Skeletal muscle satellite cell (primary cell): Measurements from ENCODE around the gene GSG1.

ENCODE experiments used
- H3K27me3 ChIP-seq: 2 replicates; pipeline ENCODE4 v1.7.0; 2013; ENCODE audit warnings: low read length; ENCODE audit not compliant: control insufficient read depth, insufficient read depth
- H3K36me3 ChIP-seq: 2 replicates; pipeline ENCODE4 v1.7.0; 2013; ENCODE audit warnings: mild to moderate bottlenecking, control low read depth, low read length; ENCODE audit not compliant: insufficient read depth
- H3K4me1 ChIP-seq: 2 replicates; pipeline ENCODE4 v1.7.0; 2013; ENCODE audit warnings: low read length; ENCODE audit not compliant: control insufficient read depth, insufficient read depth
- H3K4me2 ChIP-seq: 2 replicates; pipeline ENCODE4 v1.7.0; 2013; ENCODE audit warnings: mild to moderate bottlenecking, low read length
- H3K4me3 ChIP-seq: 2 replicates; pipeline ENCODE4 v1.7.0; 2013; ENCODE audit warnings: low read length
- H3K9ac ChIP-seq: 2 replicates; pipeline ENCODE4 v1.7.0; 2013; ENCODE audit warnings: mild to moderate bottlenecking, low read depth, low read length, moderate library complexity
- H3K9me3 ChIP-seq: replicated peaks from 2 replicates; pipeline ENCODE4 v1.7.0; 2013; ENCODE audit warnings: mild to moderate bottlenecking, control low read depth, low read length

The GSG1 gene

GRCh38 chr12:13117029-13117428 is 13.6 kb upstream of the GSG1 start:
- no peaks in the 10 kb centered on the region for H3K36me3 ChIP-seq
- H3K4me3 ChIP-seq: no peak overlapping the region
- no peak overlapping the region for H3K9ac ChIP-seq
- no peak overlapping the region for H3K4me2 ChIP-seq
- H3K9me3 ChIP-seq: no peaks in the 10 kb centered on the region
- peaks cover 52% of the 10 kb centered on the region for H3K4me1 ChIP-seq
- H3K27me3 ChIP-seq: no peaks in the 10 kb centered on the region

- Histone ChIP-seq H3K36me3 (no peaks in the 10 kb centered on the region), H3K4me1 (peaks cover 52% of the 10 kb centered on the region), H3K27me3 (no peaks in the 10 kb centered on the region), H3K4me3 (no peak overlapping the region), H3K4me2 (no peak overlapping the region), H3K9ac (no peak overlapping the region), H3K9me3 (no peaks in the 10 kb centered on the region)
These were observed 12.8 kb upstream of the GSG1 start for GRCh38 chr12:13116259-13116658.

GRCh38 chr12:13114251-13115052 is 11.0 kb upstream of the GSG1 start:
- Histone ChIP-seq H3K4me3 (peak overlapping the region; percentile 23), H3K4me1 (peaks cover 38% of the 10 kb centered on the region), H3K9me3 (no peaks in the 10 kb centered on the region), H3K4me2 (peak overlapping the region; percentile 65), H3K36me3 (no peaks in the 10 kb centered on the region), H3K27me3 (no peaks in the 10 kb centered on the region), H3K9ac (peak overlapping the region; percentile 39)

GRCh38 chr12:13112968-13113367 is 9.5 kb upstream of the GSG1 start:
- no peaks in the 10 kb centered on the region for H3K9me3 ChIP-seq
- no peak overlapping the region for H3K4me2 ChIP-seq
- no peaks in the 10 kb centered on the region for H3K27me3 ChIP-seq

GRCh38 chr12:13106666-13107065 is 3.2 kb upstream of the GSG1 start:
- H3K4me2 ChIP-seq: no peak overlapping the region
- no peak overlapping the region for H3K4me3 ChIP-seq
- H3K27me3 ChIP-seq: no peaks in the 10 kb centered on the region
- no peak overlapping the region for H3K9ac ChIP-seq
- no peaks in the 10 kb centered on the region for H3K9me3 ChIP-seq
- no peaks in the 10 kb centered on the region for H3K36me3 ChIP-seq
- peaks cover 22% of the 10 kb centered on the region for H3K4me1 ChIP-seq

More at GRCh38 chr12:13112968-13113367, 9.5 kb upstream of the GSG1 start:
- Histone ChIP-seq H3K4me1 (peaks cover 24% of the 10 kb centered on the region), H3K9ac (no peak overlapping the region), H3K4me3 (no peak overlapping the region), H3K36me3 (no peaks in the 10 kb centered on the region)

- Histone ChIP-seq H3K9ac (no peak overlapping the region), H3K9me3 (no peaks in the 10 kb centered on the region), H3K4me3 (no peak overlapping the region), H3K36me3 (no peaks in the 10 kb centered on the region), H3K4me2 (no peak overlapping the region), H3K27me3 (no peaks in the 10 kb centered on the region), H3K4me1 (peaks cover 28% of the 10 kb centered on the region)
These were observed 2.3 kb upstream of the GSG1 start for GRCh38 chr12:13105781-13106180.

- no peaks in the 10 kb centered on the region for H3K9me3 ChIP-seq
- H3K36me3 ChIP-seq: no peaks in the 10 kb centered on the region
- no peak overlapping the region for H3K4me3 ChIP-seq
- peaks cover 42% of the 10 kb centered on the region for H3K4me1 ChIP-seq
- no peak overlapping the region for H3K4me2 ChIP-seq
- no peaks in the 10 kb centered on the region for H3K27me3 ChIP-seq
- H3K9ac ChIP-seq: no peak overlapping the region
These were observed 942 bp upstream of the GSG1 start for GRCh38 chr12:13104409-13104808.

GRCh38 chr12:13102461-13103195 is 839 bp downstream of the GSG1 start:
- H3K4me1 ChIP-seq: peaks cover 53% of the 10 kb centered on the region
- H3K9me3 ChIP-seq: no peaks in the 10 kb centered on the region
- peak overlapping the region; percentile 88 for H3K4me2 ChIP-seq
- H3K36me3 ChIP-seq: no peaks in the 10 kb centered on the region
- peak overlapping the region; percentile 96 for H3K9ac ChIP-seq
- peak overlapping the region; percentile 5 for H3K4me3 ChIP-seq
- H3K27me3 ChIP-seq: no peaks in the 10 kb centered on the region

GRCh38 chr12:13101821-13102375 is 1.6 kb downstream of the GSG1 start:
- no peaks in the 10 kb centered on the region for H3K9me3 ChIP-seq
- H3K4me1 ChIP-seq: peaks cover 60% of the 10 kb centered on the region
- H3K4me2 ChIP-seq: peak overlapping the region; percentile 88
- peak overlapping the region; percentile 96 for H3K9ac ChIP-seq
- H3K27me3 ChIP-seq: no peaks in the 10 kb centered on the region
- peak overlapping the region; percentile 67 for H3K4me3 ChIP-seq
- H3K36me3 ChIP-seq: no peaks in the 10 kb centered on the region

- peak overlapping the region; percentile 88 for H3K4me2 ChIP-seq
- H3K4me3 ChIP-seq: peak overlapping the region; percentile 67
- peaks cover 61% of the 10 kb centered on the region for H3K4me1 ChIP-seq
- H3K9me3 ChIP-seq: no peaks in the 10 kb centered on the region
- peak overlapping the region; percentile 96 for H3K9ac ChIP-seq
- H3K27me3 ChIP-seq: no peaks in the 10 kb centered on the region
- H3K36me3 ChIP-seq: no peaks in the 10 kb centered on the region
These were observed 2.3 kb downstream of the GSG1 start for GRCh38 chr12:13100882-13101769.

GRCh38 chr12:13100605-13100881 is 2.9 kb downstream of the GSG1 start:
- H3K4me1 ChIP-seq: peaks cover 65% of the 10 kb centered on the region
- H3K36me3 ChIP-seq: no peaks in the 10 kb centered on the region
- H3K27me3 ChIP-seq: no peaks in the 10 kb centered on the region
- H3K4me3 ChIP-seq: peak overlapping the region; percentile 42
- H3K4me2 ChIP-seq: peak overlapping the region; percentile 80
- H3K9me3 ChIP-seq: no peaks in the 10 kb centered on the region
- H3K9ac ChIP-seq: peak overlapping the region; percentile 91
